ENCODE measurements around the gene PPIA.

Gene PPIA

GRCh38 chr7:44796504-44797328 lies at the start of gene PPIA:
PPIA (plus strand) TSS chr7:44796681; CDS start chr7:44796725, 44 bp downstream.
- peak within 1 kb of the TSS; percentile 99 for H3K4me3 ChIP-seq (ENCODE audit: low read depth, low read length)

- H3K4me3 ChIP-seq (ENCODE audit: low read depth, low read length): peak within 1 kb of the TSS; percentile 94
Observed at GRCh38 chr7:44748045-44748947, 48.2 kb upstream of the PPIA start, which contains the start of gene ZMIZ2. ZMIZ2 (plus strand) TSS chr7:44748847; CDS start chr7:44756250, 7,403 bp downstream.

- peak overlapping the region; percentile 94 for H3K4me3 ChIP-seq (ENCODE audit: low read depth, low read length)
Observed at GRCh38 chr7:44748948-44749731, 47.3 kb upstream of the PPIA start.

GRCh38 chr7:44749992-44750391 lies 46.5 kb upstream of the PPIA start:
- no peak overlapping the region for H3K4me3 ChIP-seq (ENCODE audit: low read depth, low read length)

DNA sequence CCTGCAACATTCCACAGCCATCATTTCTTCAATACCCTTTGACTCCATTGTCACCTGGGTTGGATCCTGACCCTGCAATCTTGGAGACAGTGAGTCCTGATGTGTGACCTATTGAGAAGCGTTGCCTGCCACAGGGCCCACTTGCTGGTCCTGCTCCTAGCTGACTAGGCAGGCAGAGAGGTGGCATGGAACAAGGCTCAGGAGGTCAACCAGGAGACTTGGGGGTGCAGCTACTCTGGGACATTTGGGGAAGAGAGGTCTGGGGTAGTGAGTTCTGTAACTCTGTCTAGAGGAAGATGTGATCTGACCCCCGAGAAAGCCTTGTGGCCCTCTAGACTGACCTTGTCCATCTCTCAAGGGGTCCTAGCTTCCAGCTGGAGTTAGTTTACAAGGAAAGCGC lies 46.1 kb upstream of the PPIA start:
- H3K4me3 ChIP-seq (ENCODE audit: low read depth, low read length): no peak overlapping the region

GRCh38 chr7:44750921-44751571 lies 45.4 kb upstream of the PPIA start:
- no peak overlapping the region for H3K4me3 ChIP-seq (ENCODE audit: low read depth, low read length)

DNA sequence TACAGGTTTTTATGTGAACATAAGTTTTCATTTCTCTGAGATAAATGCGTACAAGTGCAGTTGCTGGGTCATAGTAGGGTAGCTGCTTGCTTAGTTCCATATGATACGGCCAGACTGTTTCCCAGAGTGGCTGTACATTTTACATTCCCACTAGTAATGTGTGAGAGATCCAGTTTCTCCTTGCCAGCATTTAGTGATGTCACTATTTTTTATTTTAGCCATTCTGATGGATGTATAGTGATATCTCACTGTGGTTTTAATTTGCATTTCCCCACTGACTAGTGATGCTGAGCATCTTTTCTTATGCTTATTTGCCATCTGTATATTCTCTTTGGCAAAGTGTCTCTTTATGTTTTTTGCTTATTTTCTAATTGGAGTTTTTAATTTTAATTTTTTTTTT lies 43.7 kb upstream of the PPIA start:
- no peak overlapping the region for H3K4me3 ChIP-seq (ENCODE audit: low read depth, low read length)

GRCh38 chr7:44754802-44755697 lies 41.4 kb upstream of the PPIA start:
- no peak overlapping the region for H3K4me3 ChIP-seq (ENCODE audit: low read depth, low read length)

- H3K4me3 ChIP-seq (ENCODE audit: low read depth, low read length): no peak overlapping the region
Observed at GRCh38 chr7:44755698-44756627, 40.5 kb upstream of the PPIA start.

DNA sequence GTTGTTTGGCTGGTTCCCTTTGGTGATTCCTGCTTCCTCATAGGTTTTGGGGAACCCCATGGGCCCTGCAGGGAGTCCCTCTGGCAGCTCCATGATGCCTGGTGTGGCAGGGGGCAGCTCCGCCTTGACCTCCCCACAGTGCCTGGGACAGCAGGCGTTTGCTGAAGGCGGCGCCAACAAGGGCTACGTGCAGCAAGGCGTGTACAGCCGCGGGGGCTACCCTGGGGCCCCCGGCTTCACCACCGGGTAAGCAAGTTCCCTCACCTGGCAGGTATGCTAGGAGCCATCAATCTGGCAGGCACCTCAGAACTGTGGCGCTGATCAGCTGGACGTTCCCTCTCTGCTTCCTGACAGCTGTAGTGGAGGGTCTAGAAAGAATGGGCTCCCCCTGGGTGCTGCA lies 39.6 kb upstream of the PPIA start:
- H3K4me3 ChIP-seq (ENCODE audit: low read depth, low read length): no peak overlapping the region

DNA sequence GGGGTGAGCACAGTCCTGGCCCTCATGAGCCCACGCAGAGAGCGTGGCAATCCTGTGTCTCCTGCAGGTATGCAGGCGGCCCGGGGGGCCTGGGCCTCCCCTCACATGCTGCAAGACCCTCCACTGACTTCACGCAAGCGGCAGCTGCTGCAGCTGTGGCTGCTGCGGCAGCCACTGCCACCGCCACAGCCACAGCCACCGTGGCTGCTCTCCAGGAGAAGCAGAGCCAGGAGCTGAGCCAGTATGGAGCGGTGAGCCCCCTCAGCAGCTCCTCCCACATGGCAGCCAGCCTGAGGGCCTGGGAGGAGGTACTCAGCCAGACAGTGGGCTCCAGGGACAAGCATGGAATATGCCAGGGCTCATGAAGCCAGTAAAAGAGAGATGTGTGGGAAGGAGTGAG lies 39.2 kb upstream of the PPIA start:
- no peak overlapping the region for H3K4me3 ChIP-seq (ENCODE audit: low read depth, low read length)

- H3K4me3 ChIP-seq (ENCODE audit: low read depth, low read length): no peak overlapping the region
Observed at GRCh38 chr7:44757739-44758138, 38.7 kb upstream of the PPIA start.

GRCh38 chr7:44759246-44759645 lies 37.2 kb upstream of the PPIA start:
- H3K4me3 ChIP-seq (ENCODE audit: low read depth, low read length): no peak overlapping the region

DNA sequence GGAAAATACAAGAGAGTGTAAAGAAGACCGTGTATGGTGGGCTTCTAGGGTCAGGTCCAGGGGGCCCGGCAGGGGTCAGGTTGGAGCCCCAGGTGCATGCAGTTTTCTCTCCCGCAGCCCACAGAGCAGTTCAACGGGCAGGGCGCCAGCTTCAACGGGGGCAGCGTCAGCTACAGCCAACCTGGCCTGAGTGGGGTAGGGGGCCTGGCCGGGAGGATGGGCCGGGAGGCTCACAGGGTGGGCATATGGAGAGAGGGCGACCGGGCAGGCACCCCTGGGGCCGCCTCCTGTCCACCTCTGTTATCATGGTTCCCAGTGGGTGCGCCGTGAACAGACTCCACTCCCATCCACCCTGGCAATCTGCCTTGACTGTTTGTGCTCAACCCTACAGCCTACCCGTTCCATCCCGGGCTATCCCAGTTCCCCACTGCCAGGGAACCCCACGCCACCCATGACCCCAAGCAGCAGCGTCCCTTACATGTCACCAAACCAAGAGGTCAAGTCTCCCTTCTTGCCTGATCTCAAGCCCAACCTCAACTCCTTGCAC lies 36.4 kb upstream of the PPIA start:
- no peak overlapping the region for H3K4me3 ChIP-seq (ENCODE audit: low read depth, low read length)

DNA sequence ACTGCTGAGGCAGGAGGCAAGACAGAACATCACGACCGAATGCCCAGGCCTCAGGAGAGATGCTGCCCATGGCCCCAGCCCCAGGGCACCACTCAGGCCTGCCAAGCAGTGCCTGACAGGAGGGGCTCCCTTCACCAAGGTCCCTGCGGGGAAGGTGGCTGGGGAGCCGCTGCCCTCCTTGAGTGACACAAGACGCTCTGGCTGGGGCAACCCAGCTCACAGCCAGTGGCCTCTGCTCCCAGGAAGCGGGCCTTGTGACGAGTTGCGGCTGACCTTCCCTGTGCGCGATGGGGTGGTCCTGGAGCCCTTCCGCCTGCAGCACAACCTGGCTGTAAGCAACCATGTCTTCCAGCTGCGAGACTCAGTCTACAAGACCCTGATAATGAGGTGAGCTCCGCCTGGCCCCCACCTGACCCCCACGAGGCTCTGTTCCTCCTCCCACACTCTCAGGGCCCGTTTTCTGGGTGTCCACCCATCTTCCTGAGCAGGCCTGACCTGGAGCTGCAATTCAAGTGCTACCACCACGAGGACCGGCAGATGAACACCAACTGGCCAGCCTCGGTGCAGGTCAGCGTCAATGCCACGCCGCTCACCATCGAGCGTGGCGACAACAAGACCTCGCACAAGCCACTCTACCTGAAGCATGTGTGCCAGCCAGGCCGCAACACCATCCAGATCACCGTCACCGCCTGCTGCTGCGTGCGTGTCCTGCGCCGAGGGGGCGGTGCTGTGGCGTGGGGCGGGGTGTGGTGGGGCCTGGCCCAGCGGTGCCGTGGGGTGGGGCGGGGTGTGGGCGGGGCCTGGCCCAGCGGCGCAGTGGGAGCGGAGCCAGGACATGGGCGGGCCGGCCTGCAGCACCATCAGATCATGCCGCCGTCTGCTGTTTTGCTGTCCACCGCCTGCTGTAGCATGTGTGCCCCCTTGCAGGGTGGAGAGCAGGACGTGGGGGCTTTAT lies 35.0 kb upstream of the PPIA start:
- H3K4me3 ChIP-seq (ENCODE audit: low read depth, low read length): no peak overlapping the region

DNA sequence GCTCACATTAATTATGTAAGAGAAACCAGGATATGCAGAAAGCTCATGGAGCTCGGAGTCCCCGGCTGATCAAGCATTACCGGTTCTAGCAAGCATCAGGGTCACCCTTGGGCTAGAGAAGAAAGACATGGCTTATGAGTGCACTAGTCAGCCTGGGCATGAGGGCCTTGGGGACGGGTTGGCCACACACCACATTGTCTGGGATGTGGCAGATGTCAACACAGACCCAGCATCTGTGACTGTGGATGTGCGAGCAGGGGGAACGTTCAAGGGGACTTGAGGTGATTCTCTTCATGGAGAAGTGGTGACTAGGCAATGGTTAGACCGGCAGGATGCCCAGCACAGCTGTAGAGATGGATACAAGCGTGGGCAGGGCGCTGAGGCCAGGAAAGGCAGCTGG lies 34.2 kb upstream of the PPIA start:
- H3K4me3 ChIP-seq (ENCODE audit: low read depth, low read length): no peak overlapping the region

All from iPS-11a (cell line).